ENCODE measurements around the gene RAE1. TPM values are rescaled to one million over a fixed set of nuclear protein-coding genes. Genes with fewer than 3 reads are reported as not detected.
A peak's percentile ranks its signal among the peaks of the same experiment; 100 is the strongest.

The RAE1 gene
- total RNA-seq, 1 experiment from 2014 or later, result 46.3 TPM

DNA sequence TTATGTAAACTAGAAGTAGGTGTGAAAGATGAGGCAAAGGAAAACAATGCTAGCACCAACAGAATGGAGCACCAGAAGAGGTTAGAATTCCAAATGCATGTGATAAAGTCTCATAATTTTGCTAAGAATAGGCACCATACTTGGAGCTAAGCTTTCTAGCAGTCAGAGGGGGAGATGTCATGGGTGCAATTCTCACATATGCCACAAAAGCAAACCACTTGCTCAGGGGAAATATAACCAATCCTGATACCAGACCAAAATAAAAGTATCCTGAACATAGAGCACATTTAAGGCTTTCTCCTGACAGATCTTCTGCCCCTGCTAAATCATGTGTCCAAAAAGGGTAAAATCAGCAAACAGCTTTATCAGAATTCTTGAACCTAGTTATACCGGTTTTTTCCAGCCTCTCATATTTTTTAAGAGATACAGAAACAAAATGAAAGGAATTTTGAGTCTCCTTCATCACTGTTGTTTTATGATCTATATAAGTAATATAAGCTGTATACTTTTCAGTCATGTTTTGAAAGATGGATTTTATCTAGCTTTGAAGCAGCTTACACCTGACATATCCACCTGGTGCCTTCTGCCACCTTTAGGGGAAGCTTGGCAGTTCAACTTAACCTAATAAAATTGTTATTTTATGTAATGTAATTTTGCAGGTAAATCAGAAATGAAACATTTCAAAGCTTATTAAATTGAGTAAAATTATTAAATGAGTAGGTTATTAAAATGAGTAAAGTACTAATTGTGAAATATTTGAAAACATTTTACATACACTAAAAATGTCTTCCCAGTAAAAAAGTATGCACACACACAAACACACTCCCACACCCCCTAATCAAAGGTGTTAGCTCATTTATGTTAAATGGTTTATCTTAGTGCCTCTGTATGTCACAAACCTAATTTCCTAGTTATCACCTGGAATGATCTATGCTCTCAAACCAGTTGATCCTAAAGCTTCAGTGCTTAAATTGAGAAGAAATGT, 18.7 kb upstream of the RAE1 start:
- no peaks in the 10 kb centered on the region for H3K9me3 ChIP-seq (ENCODE audit: control insufficient read depth in 1 of 2, insufficient read depth in 1 of 2, low read depth in 1 of 2, low read length in 2 of 2)
- BruUV-seq (replicated peaks), result no TSS peak
- ChIA-PET POLR2A (interaction anchor here (0.8 kb wide), 1 partner anchor 10 kb away, joined by 3 read pairs; no protein-coding TSS in a partner anchor), CTCF (interaction anchor here (0.7 to 3.2 kb wide), 21 partner anchors 8 to 358 kb away, joined by 3 to 100 read pairs (median 5); no protein-coding TSS in a partner anchor), RAD21 (ENCODE audit: low non-redundant PET in 1 of 2, low total read pairs in 2 of 2, uncharacterized antibody in 2 of 2, unreplicated experiment in 2 of 2) (interaction anchor here (0.5 to 1.5 kb wide), 11 partner anchors 14 to 713 kb away, joined by 3 to 8 read pairs (median 4); no protein-coding TSS in a partner anchor)
- no peaks in the 10 kb centered on the region for H4K20me1 ChIP-seq (ENCODE audit: insufficient read depth)
- H2AFZ ChIP-seq (ENCODE audit: low read depth, low read length, poor library complexity, severe bottlenecking), result no peak overlapping the region
- H3K9me2 ChIP-seq (ENCODE audit: insufficient read depth), result no peaks in the 10 kb centered on the region
- H3K9ac ChIP-seq (ENCODE audit: low read length), result no peak overlapping the region
- no peaks in the 10 kb centered on the region for H3K79me2 ChIP-seq (ENCODE audit: insufficient read depth, low read length)
- no peaks in the 10 kb centered on the region for H3K36me3 ChIP-seq (ENCODE audit: control insufficient read depth in 1 of 2, insufficient read depth in 2 of 2, low read length in 2 of 2)
- intact Hi-C loops (cut with micrococcal nuclease), result loop anchor here (1.0 kb wide), 1 partner anchor 240 kb away; no protein-coding TSS in a partner anchor
- no peak overlapping the region for H3K4me3 ChIP-seq (replicated peaks in 1 of 2; ENCODE audit: low read depth in 1 of 2, low read length in 2 of 2)
- no peak for DNase-seq (ENCODE audit: low read depth, low spot score)
- no peak overlapping the region for H3K27ac ChIP-seq (ENCODE audit: low read depth, low read length)
- H3K27me3 ChIP-seq (ENCODE audit: insufficient read depth, low read length), result peaks cover 19% of the 10 kb centered on the region
- peaks cover under 1 to 1% of the 10 kb centered on the region in 2 experiments; a peak in 2 of 4 replicates for H3K4me1 ChIP-seq (ENCODE audit: control insufficient read depth in 1 of 2, insufficient read depth in 2 of 2, low read length in 2 of 2)
- peak; percentile 79 for ATAC-seq
- H3K4me2 ChIP-seq (ENCODE audit: low read length), result no peak overlapping the region
- TF ChIP-seq, protein P1, sequence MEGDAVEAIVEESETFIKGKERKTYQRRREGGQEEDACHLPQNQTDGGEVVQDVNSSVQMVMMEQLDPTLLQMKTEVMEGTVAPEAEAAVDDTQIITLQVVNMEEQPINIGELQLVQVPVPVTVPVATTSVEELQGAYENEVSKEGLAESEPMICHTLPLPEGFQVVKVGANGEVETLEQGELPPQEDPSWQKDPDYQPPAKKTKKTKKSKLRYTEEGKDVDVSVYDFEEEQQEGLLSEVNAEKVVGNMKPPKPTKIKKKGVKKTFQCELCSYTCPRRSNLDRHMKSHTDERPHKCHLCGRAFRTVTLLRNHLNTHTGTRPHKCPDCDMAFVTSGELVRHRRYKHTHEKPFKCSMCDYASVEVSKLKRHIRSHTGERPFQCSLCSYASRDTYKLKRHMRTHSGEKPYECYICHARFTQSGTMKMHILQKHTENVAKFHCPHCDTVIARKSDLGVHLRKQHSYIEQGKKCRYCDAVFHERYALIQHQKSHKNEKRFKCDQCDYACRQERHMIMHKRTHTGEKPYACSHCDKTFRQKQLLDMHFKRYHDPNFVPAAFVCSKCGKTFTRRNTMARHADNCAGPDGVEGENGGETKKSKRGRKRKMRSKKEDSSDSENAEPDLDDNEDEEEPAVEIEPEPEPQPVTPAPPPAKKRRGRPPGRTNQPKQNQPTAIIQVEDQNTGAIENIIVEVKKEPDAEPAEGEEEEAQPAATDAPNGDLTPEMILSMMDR (IDR thresholded peaks at IDR 0.05 in 2 of 3, conservative IDR thresholded peaks at IDR 0.05 in 1 of 3; ENCODE audit: borderline replicate concordance in 1 of 3, insufficient read depth in 1 of 3, low read depth in 2 of 3, low read length in 2 of 3), result peak; percentile 54 to 79 (median 57); a peak in 5 of 6 replicates
- TF ChIP-seq RAD21 (IDR thresholded peaks at IDR 0.05; ENCODE audit: low read depth) (peak; percentile 72), POLR2AphosphoS5 (IDR thresholded peaks at IDR 0.05; ENCODE audit: low read depth, low read length) (no peak)

DNA sequence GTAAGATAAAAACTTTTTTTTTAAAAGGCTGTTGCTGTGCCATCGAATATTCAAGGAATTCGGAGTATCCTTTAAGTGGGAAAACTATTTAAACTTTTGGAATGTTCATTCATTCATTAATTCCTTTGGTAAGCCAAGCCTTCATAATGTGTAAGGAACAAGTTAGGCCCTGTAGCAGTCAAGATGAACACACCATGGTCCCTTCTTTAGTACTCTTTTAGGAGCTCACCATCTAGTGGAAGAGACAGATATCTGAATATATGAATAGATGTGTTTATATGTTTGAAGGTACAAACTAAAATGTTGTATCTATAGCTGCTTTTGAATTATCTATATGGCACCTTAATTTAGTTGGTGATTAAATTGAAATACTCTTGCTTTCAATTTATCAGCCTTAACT, 15.7 kb upstream of the RAE1 start:
- ATAC-seq, result no peak
- H3K27ac ChIP-seq (ENCODE audit: low read depth, low read length), result no peak overlapping the region
- H3K27me3 ChIP-seq (ENCODE audit: insufficient read depth, low read length), result peaks cover 19% of the 10 kb centered on the region
- ChIA-PET RAD21 (ENCODE audit: low non-redundant PET in 1 of 2, low total read pairs in 2 of 2, uncharacterized antibody in 2 of 2, unreplicated experiment in 2 of 2) (no interaction called here), CTCF (interaction anchor here (1.1 to 1.3 kb wide), 2 partner anchors 11 to 244 kb away, joined by 3 to 8 read pairs; no protein-coding TSS in a partner anchor), POLR2A (no interaction called here)
- no peak overlapping the region for H3K4me3 ChIP-seq (replicated peaks in 1 of 2; ENCODE audit: low read depth in 1 of 2, low read length in 2 of 2)
- BruUV-seq (replicated peaks), result no TSS peak
- no peak overlapping the region for H2AFZ ChIP-seq (ENCODE audit: low read depth, low read length, poor library complexity, severe bottlenecking)
- no peak overlapping the region for H3K4me2 ChIP-seq (ENCODE audit: low read length)
- H4K20me1 ChIP-seq (ENCODE audit: insufficient read depth), result no peaks in the 10 kb centered on the region
- no peaks in the 10 kb centered on the region; a peak in 1 of 4 replicates for H3K4me1 ChIP-seq (ENCODE audit: control insufficient read depth in 1 of 2, insufficient read depth in 2 of 2, low read length in 2 of 2)
- H3K9ac ChIP-seq (ENCODE audit: low read length), result no peak overlapping the region
- H3K79me2 ChIP-seq (ENCODE audit: insufficient read depth, low read length), result no peaks in the 10 kb centered on the region
- intact Hi-C loops (cut with micrococcal nuclease), result no loop called here
- TF ChIP-seq POLR2AphosphoS5 (IDR thresholded peaks at IDR 0.05; ENCODE audit: low read depth, low read length) (no peak), CBX3 (IDR thresholded peaks at IDR 0.05; ENCODE audit: low read depth) (no peak), EGR1 (IDR thresholded peaks at IDR 0.05; ENCODE audit: low read depth) (no peak), RAD21 (IDR thresholded peaks at IDR 0.05; ENCODE audit: low read depth) (peak; percentile 50), YY1 (IDR thresholded peaks at IDR 0.05; ENCODE audit: extremely low read depth, insufficient replicate concordance, low read depth, low read length) (no peak), ELF1 (IDR thresholded peaks at IDR 0.05; ENCODE audit: borderline replicate concordance, low read depth) (no peak)
- TF ChIP-seq, protein P1 (IDR thresholded peaks at IDR 0.05 in 2 of 3, conservative IDR thresholded peaks at IDR 0.05 in 1 of 3; ENCODE audit: borderline replicate concordance in 1 of 3, insufficient read depth in 1 of 3, low read depth in 2 of 3, low read length in 2 of 3), result peak in 2 of 3 experiments; percentile 29 to 31; a peak in 2 of 6 replicates
- no peaks in the 10 kb centered on the region for H3K9me2 ChIP-seq (ENCODE audit: insufficient read depth)
- DNase-seq (ENCODE audit: low read depth, low spot score), result no peak
- no peaks in the 10 kb centered on the region for H3K36me3 ChIP-seq (ENCODE audit: control insufficient read depth in 1 of 2, insufficient read depth in 2 of 2, low read length in 2 of 2)
- H3K9me3 ChIP-seq (ENCODE audit: control insufficient read depth in 1 of 2, insufficient read depth in 1 of 2, low read depth in 1 of 2, low read length in 2 of 2), result no peaks in the 10 kb centered on the region

Measured in HCT116 (cell line).